Transverse colon (tissue), 4 donors: ENCODE measurements around the gene WFDC11. TPM values are rescaled to one million over a fixed set of nuclear protein-coding genes. Genes with fewer than 3 reads are reported as not detected.

Experiments
- DNase-seq: peaks from one replicate; pipeline ENCODE4 v3.0.0-alpha.2; 2019
- H3K27ac ChIP-seq, 4 donors: fragments of 200-600 bp; sonication (generic); 2 replicates each; pipeline ENCODE4 v1.5.1; 2016 to 2018; ENCODE audit warnings: inconsistent platforms in 4 of 4
- H3K27me3 ChIP-seq: fragments of 200-600 bp; sonication (generic); 2 replicates; pipeline ENCODE4 v1.5.1; 2017; ENCODE audit warnings: inconsistent platforms
- H3K36me3 ChIP-seq, 4 donors: fragments of 200-600 bp; sonication (generic); 2 replicates each; pipeline ENCODE4 v1.5.1; 2017 to 2019; ENCODE audit warnings: inconsistent platforms in 4 of 4
- H3K4me1 ChIP-seq, 4 donors: fragments of 200-600 bp; sonication (generic); 2 replicates each; pipeline ENCODE4 v1.5.1; 2017 to 2020; ENCODE audit warnings: inconsistent platforms in 4 of 4
- H3K4me3 ChIP-seq, 4 donors: fragments of 200-600 bp; sonication (generic); 1 replicate in 1 of 4; 2 replicates in 3 of 4; pipeline versions ENCODE4 v1.5.1 to v1.6.1; 2017 to 2019; ENCODE audit warnings: inconsistent platforms in 4 of 4
- H3K9me3 ChIP-seq, 2 donors: fragments of 200-600 bp; sonication (generic); 2 replicates each; pipeline ENCODE4 v1.5.1; 2017 to 2019; ENCODE audit warnings: inconsistent platforms in 2 of 2
- CTCF ChIP-seq, 5 experiments: fragments of 200-600 bp in 3 of 5; fragments of 450-650 bp in 2 of 5; sonication (generic) in 3 of 5; IDR thresholded peaks; 1 replicate in 2 of 5; 2 replicates in 3 of 5; pipeline ENCODE4 v1.5.1; 2016 to 2017; ENCODE audit warnings: antibody characterized with exemption in 5 of 5, inconsistent platforms in 3 of 5, mild to moderate bottlenecking in 2 of 5, moderate library complexity in 1 of 5
- EP300 ChIP-seq: sonication (generic); formaldehyde crosslinking; IDR thresholded peaks from one replicate; pipeline ENCODE4 v1.6.1; 2017; ENCODE audit warnings: antibody characterized with exemption, low read depth
- POLR2A ChIP-seq: fragments of 450-650 bp; IDR thresholded peaks from one replicate; pipeline ENCODE4 v1.6.1; 2016; ENCODE audit warnings: antibody characterized with exemption, mild to moderate bottlenecking, moderate library complexity
- POLR2AphosphoS5 ChIP-seq, 3 donors: sonication (generic); formaldehyde crosslinking; IDR thresholded peaks; one replicate each; pipeline ENCODE4 v1.6.1; 2016; ENCODE audit warnings: antibody characterized with exemption in 3 of 3
- WGBS, 2 donors: methylation state at CpG; one replicate each; pipeline ENCODE4 v1.1.5; 2018; ENCODE audit warnings: low coverage in 1 of 2; 5-methylcytosine and 5-hydroxymethylcytosine counted together
- in situ Hi-C, 4 donors: fragments of 200-750 bp; cut with MboI; loops; one replicate each; pipeline versions ENCODE4 v1.15.0 to v1.15.1; 2017; ENCODE audit warnings: low sequenced_read_pairs in 3 of 4, low pct_ligation_motif_present in 1 of 4, low pct_unique_long_range_greater_than_20kb in 1 of 4
- intact Hi-C: fragments of 100-400 bp; cut with DNase I; formaldehyde crosslinking; loops from one replicate; pipeline ENCODE4 v1.15.1; 2023; ENCODE audit warnings: low total_unique reads
- total RNA-seq, 4 donors: library from RNA; depleted of rRNA; stranded (reverse); fragments of >200 nt; gene quantifications; one replicate each; pipeline ENCODE4 v1.1.0, GENCODE V29; 2016

The WFDC11 gene
- total RNA-seq, 4 donors from 2014 or later, result not detected

GRCh38 chr20:45630371-45630770 is 39.7 kb downstream of the WFDC11 start:
- Histone ChIP-seq H3K9me3 (no peaks in the 10 kb centered on the region), H3K4me3 (no peak overlapping the region), H3K36me3 (no peaks in the 10 kb centered on the region), H3K27me3 (no peaks in the 10 kb centered on the region), H3K4me1 (peaks cover 0 to 4% (median 0%) of the 10 kb centered on the region in 4 donors), H3K27ac (no peak overlapping the region)
- in situ Hi-C loops, result no loop called here
- DNase-seq, result no peak
- intact Hi-C loops, result no loop called here
- TF ChIP-seq POLR2A (no peak), CTCF (IDR thresholded peaks at IDR 0.05) (no peak), POLR2AphosphoS5 (IDR thresholded peaks at IDR 0.05) (no peak), EP300 (no peak)

- DNase-seq, result peak; percentile 47
- Histone ChIP-seq H3K36me3 (no peaks in the 10 kb centered on the region), H3K4me1 (peaks cover 0 to 4% (median 0%) of the 10 kb centered on the region in 4 donors), H3K27ac (no peak within 1 kb of the TSS), H3K27me3 (no peaks in the 10 kb centered on the region), H3K9me3 (no peaks in the 10 kb centered on the region), H3K4me3 (no peak within 1 kb of the TSS)
- intact Hi-C loops (no loop called here), in situ Hi-C loops (no loop called here)
- TF ChIP-seq POLR2AphosphoS5 (IDR thresholded peaks at IDR 0.05), result no peak
- TF ChIP-seq EP300, result no peak
- no peak for TF ChIP-seq POLR2A
- TF ChIP-seq CTCF (IDR thresholded peaks at IDR 0.05), result peak; percentile 55 to 74 (median 66)
- WGBS, 2 donors, result 8 to 13% methylated on average over 9 of the region's 9 CpGs
These were observed 40.4 kb downstream of the WFDC11 start, which contains the start of gene WFDC10A for GRCh38 chr20:45629496-45630100. TSS of gene WFDC10A (plus strand) at chr20:45629739. CDS start at chr20:45629814, 75 bp downstream.

GRCh38 chr20:45626540-45626939 is 43.5 kb downstream of the WFDC11 start:
- Histone ChIP-seq H3K36me3 (no peaks in the 10 kb centered on the region), H3K27me3 (no peaks in the 10 kb centered on the region), H3K9me3 (no peaks in the 10 kb centered on the region), H3K4me3 (no peak overlapping the region), H3K27ac (no peak overlapping the region), H3K4me1 (peaks cover 0 to 13% (median 4%) of the 10 kb centered on the region in 4 donors)
- WGBS, 2 donors, result 72 to 77% methylated on average over 2 of the region's 2 CpGs
- TF ChIP-seq EP300 (no peak), POLR2A (no peak), POLR2AphosphoS5 (IDR thresholded peaks at IDR 0.05) (no peak), CTCF (IDR thresholded peaks at IDR 0.05) (no peak)
- no peak for DNase-seq
- intact Hi-C loops (no loop called here), in situ Hi-C loops (no loop called here)

GRCh38 chr20:45621593-45621992 is 48.4 kb downstream of the WFDC11 start:
- no peak for TF ChIP-seq POLR2A
- TF ChIP-seq CTCF (IDR thresholded peaks at IDR 0.05), result no peak
- TF ChIP-seq POLR2AphosphoS5 (IDR thresholded peaks at IDR 0.05), result peak in 1 of 3 donors; percentile 28
- no peak for TF ChIP-seq EP300
- Histone ChIP-seq H3K36me3 (no peaks in the 10 kb centered on the region), H3K9me3 (no peaks in the 10 kb centered on the region), H3K4me3 (no peak overlapping the region), H3K4me1 (peaks cover 0 to 15% (median 6%) of the 10 kb centered on the region in 4 donors), H3K27ac (peak overlapping the region in 1 of 4 donors; percentile 23), H3K27me3 (no peaks in the 10 kb centered on the region)
- peak; percentile 36 for DNase-seq
- WGBS, 2 donors, result 49 to 52% methylated on average over 2 of the region's 2 CpGs
- intact Hi-C loops (no loop called here), in situ Hi-C loops (no loop called here)
